NCI-H187 (cell line): ENCODE measurements around the gene FDPS.

ENCODE experiments used
- DNase-seq, 2 experiments: peaks; one replicate each; lab custom pipeline; 2025; lab: John Stamatoyannopoulos, UW

FDPS gene

GRCh38 chr1:155308493-155309422, at the start of gene FDPS:
Gene FDPS, plus strand, starts transcription at chr1:155308866. Its CDS starts 924 bp downstream, at chr1:155309790.
- peak; percentile 99 to 100 for DNase-seq

- DNase-seq: no peak
These were observed 48.4 kb upstream of the FDPS start for GRCh38 chr1:155260276-155260675.

GRCh38 chr1:155261493-155261851, 47.2 kb upstream of the FDPS start:
- DNase-seq: no peak

- DNase-seq: peak; percentile 98 to 99
These were observed 46.6 kb upstream of the FDPS start, which contains the start of gene SCAMP3 for GRCh38 chr1:155261852-155262673. Gene SCAMP3, minus strand, starts transcription at chr1:155262360. Its CDS starts 209 bp downstream, at chr1:155262151.

- DNase-seq: no peak
These were observed 45.6 kb upstream of the FDPS start for GRCh38 chr1:155263067-155263466.

- no peak for DNase-seq
These were observed 42.1 kb upstream of the FDPS start for GRCh38 chr1:155266553-155266952.

- DNase-seq: no peak
These were observed 41.3 kb upstream of the FDPS start for GRCh38 chr1:155267373-155267772.

- no peak for DNase-seq
These were observed 40.0 kb upstream of the FDPS start for GRCh38 chr1:155268630-155269029.

GRCh38 chr1:155269381-155269780, 39.3 kb upstream of the FDPS start:
- DNase-seq: no peak

GRCh38 chr1:155272466-155273342, 36.0 kb upstream of the FDPS start:
- DNase-seq: peak in 1 of 2 experiments; percentile 74

- DNase-seq: peak; percentile 98 to 99
These were observed 35.1 kb upstream of the FDPS start, which contains the start of gene CLK2 for GRCh38 chr1:155273343-155274245. Gene CLK2, minus strand, starts transcription at chr1:155273504. Its CDS starts 2,527 bp downstream, at chr1:155270977.

GRCh38 chr1:155277070-155277901, 31.4 kb upstream of the FDPS start, which contains the start of gene HCN3:
Gene HCN3, plus strand, starts transcription at chr1:155277463. Its CDS starts 128 bp downstream, at chr1:155277591.
- peak; percentile 100 for DNase-seq

- DNase-seq: peak; percentile 74 to 78
These were observed 30.6 kb upstream of the FDPS start for GRCh38 chr1:155277902-155278688.

- DNase-seq: no peak
These were observed 29.9 kb upstream of the FDPS start for GRCh38 chr1:155278689-155279160.

- no peak for DNase-seq
These were observed 29.4 kb upstream of the FDPS start for GRCh38 chr1:155279268-155279667.

GRCh38 chr1:155282488-155283091, 26.1 kb upstream of the FDPS start:
- DNase-seq: no peak

GRCh38 chr1:155284476-155284875, 24.2 kb upstream of the FDPS start:
- DNase-seq: no peak

- no peak for DNase-seq
These were observed 23.6 kb upstream of the FDPS start for GRCh38 chr1:155285063-155285462.
